OCI-LY7 (cell line): Measurements from ENCODE around the gene CNKSR3.

Experiments used
- CTCF ChIP-seq: fragments of 200-600 bp; sonication (generic); conservative IDR thresholded peaks from 2 replicates; pipeline ENCODE4 v1.5.1; 2014; ENCODE audit warnings: mild to moderate bottlenecking, antibody characterized with exemption, low read length, moderate library complexity, mixed read lengths
- EZH2phosphoT487 ChIP-seq: fragments of 200-600 bp; sonication (generic); IDR thresholded peaks from 2 replicates; pipeline ENCODE4 v1.6.1; 2018; ENCODE audit warnings: low read depth, borderline replicate concordance, mild to moderate bottlenecking, mixed run types, antibody characterized with exemption, low read length, moderate library complexity, mixed read lengths

GRCh38 chr6:154502553-154502952 is 7.9 kb downstream of the CNKSR3 start:
- TF ChIP-seq CTCF: no peak
- no peak for TF ChIP-seq EZH2phosphoT487
